Peyer's patch (tissue), 4 donors: ENCODE results near the gene MPLKIP. TPM values are rescaled to one million over a fixed set of nuclear protein-coding genes. Genes with fewer than 3 reads are reported as not detected.

Experiments used
- DNase-seq, 3 donors: peaks; one replicate each; pipeline ENCODE4 v3.0.0-alpha.2; 2017 to 2019
- H3K27ac ChIP-seq, 4 donors: fragments of 200-600 bp; sonication (generic); one replicate each; pipeline ENCODE4 v1.5.1; 2016 to 2019
- H3K27me3 ChIP-seq, 2 donors: fragments of 200-600 bp; sonication (generic); one replicate each; pipeline ENCODE4 v1.5.1; 2019
- H3K36me3 ChIP-seq, 3 donors: fragments of 200-600 bp; sonication (generic); one replicate each; pipeline ENCODE4 v1.5.1; 2016 to 2019
- H3K4me1 ChIP-seq, 4 donors: fragments of 200-600 bp; sonication (generic); one replicate each; pipeline ENCODE4 v1.5.1; 2016 to 2019
- H3K4me3 ChIP-seq, 4 donors: fragments of 200-600 bp; sonication (generic); 1 replicate in 3 of 4; 2 replicates in 1 of 4; pipeline ENCODE4 v1.5.1; 2016 to 2019; ENCODE audit warnings: mild to moderate bottlenecking in 1 of 4
- H3K9me3 ChIP-seq, 4 donors: fragments of 200-600 bp; sonication (generic); one replicate each; pipeline ENCODE4 v1.5.1; 2016 to 2019; ENCODE audit warnings: mild to moderate bottlenecking in 1 of 4
- CTCF ChIP-seq, 6 experiments: fragments of 450-650 bp in 4 of 6; fragments of 200-600 bp in 2 of 6; sonication (generic) in 1 of 6; IDR thresholded peaks; one replicate each; pipeline ENCODE4 v1.5.1; 2017 to 2019; ENCODE audit warnings: antibody characterized with exemption in 6 of 6, mild to moderate bottlenecking in 3 of 6, moderate library complexity in 1 of 6
- POLR2A ChIP-seq, 2 donors: fragments of 450-650 bp; IDR thresholded peaks; one replicate each; pipeline ENCODE4 v1.5.1; 2017; ENCODE audit warnings: antibody characterized with exemption in 2 of 2, mild to moderate bottlenecking in 2 of 2, moderate library complexity in 2 of 2
- small RNA-seq, 2 donors: library from RNA; depleted of rRNA; stranded (forward); fragments of <200 nt; gene quantifications; one replicate each; pipeline ENCODE3, GENCODE V24; 2016
- total RNA-seq, 4 donors: library from RNA; depleted of rRNA; stranded (reverse); fragments of >200 nt; gene quantifications; one replicate each; pipeline ENCODE4 v1.1.0, GENCODE V29; 2016

Gene MPLKIP
- total RNA-seq, 4 donors from 2014 or later = 8.3 to 17.1 (median 16.8) TPM

- Histone ChIP-seq H3K9me3 (no peaks in the 10 kb centered on the region), H3K36me3 (peaks cover 0 to 26% (median 0%) of the 10 kb centered on the region in 3 donors), H3K27ac (no peak overlapping the region), H3K4me3 (no peak overlapping the region), H3K27me3 (no peaks in the 10 kb centered on the region), H3K4me1 (no peaks in the 10 kb centered on the region)
- TF ChIP-seq CTCF (IDR thresholded peaks at IDR 0.05) (no peak), POLR2A (IDR thresholded peaks at IDR 0.05) (no peak)
- no peak for DNase-seq
Measured at GRCh38 chr7:40077849-40078248, 56.6 kb downstream of the MPLKIP start.

Small RNAs within 50 kb of the gene (small RNA-seq; reads per million reads assigned to genes)
- gene AC006023.1 (0 reads per million in 2 donors), gene AC006023.2 (0 reads per million in 2 donors)

Other genes starting within 250 kb of the MPLKIP start
- 100 to 1,000 TPM in 3 of 4 donors, 10 to 100 TPM in 1; 76.7 to 164 (median 109) TPM for gene CDK13, start 184.4 kb downstream of the MPLKIP start, total RNA-seq
- gene SUGCT, start 383 bp upstream of the MPLKIP start, total RNA-seq = 1 to 10 TPM in 3 of 4 donors, not detected in 1; 6.4 to 8.9 (median 8.3) TPM